SK-N-SH (cell line): ENCODE measurements around the gene MALL. TPM values are rescaled to one million over a fixed set of nuclear protein-coding genes. Genes with fewer than 3 reads are reported as not detected.

ENCODE experiments used
- CTCF ChIA-PET: fragments of 300-600, 350-600 bp; formaldehyde crosslinking; extraction: SDS; loops from one replicate; lab custom pipeline; 2021; lab: Yijun Ruan, JAX
- POLR2A ChIA-PET: fragments of 350-600 bp; sonication (Branson Sonifier 250); formaldehyde crosslinking; extraction: SDS; loops from one replicate; lab custom pipeline; 2020; ENCODE audit warnings: antibody characterized with exemption, inconsistent platforms; lab: Yijun Ruan, JAX
- DNase-seq: peaks from one replicate; pipeline ENCODE4 v3.0.0; 2012
- H2AFZ ChIP-seq: fragments of 200-600 bp; sonication (generic); 2 replicates; pipeline ENCODE4 v1.8.1; 2016; ENCODE audit warnings: antibody characterized with exemption, mild to moderate bottlenecking, low read depth
- H3F3A ChIP-seq: fragments of 200-600 bp; sonication (generic); replicated peaks from 2 replicates; pipeline ENCODE3; 2016; ENCODE audit warnings: antibody characterized with exemption, mild to moderate bottlenecking; ENCODE audit not compliant: insufficient read depth
- H3K27ac ChIP-seq, 2 experiments: fragments of 200-500 bp in 1 of 2; fragments of 200-600 bp in 1 of 2; sonication (Bioruptor generic) in 1 of 2; sonication (generic), shearing (Covaris generic) in 1 of 2; 2 replicates each; pipeline versions ENCODE4 v1.5.1 to v1.6.1; 2014 to 2016; ENCODE audit warnings: low read depth in 2 of 2, inconsistent platforms in 1 of 2, low read length in 1 of 2, mild to moderate bottlenecking in 1 of 2, mixed read lengths in 1 of 2
- H3K27me3 ChIP-seq: fragments of 200-600 bp; sonication (generic), shearing (Covaris generic); 2 replicates; pipeline ENCODE4 v1.6.1; 2016; ENCODE audit warnings: mixed run types; ENCODE audit not compliant: insufficient read depth
- H3K36me3 ChIP-seq, 2 experiments: fragments of 200-500 bp in 1 of 2; fragments of 200-600 bp in 1 of 2; sonication (Bioruptor generic) in 1 of 2; sonication (generic) in 1 of 2; replicated peaks in 1 of 2; 2 replicates each; pipeline versions ENCODE3 to v1.5.1; 2014 to 2016; ENCODE audit warnings: low read length in 1 of 2, mild to moderate bottlenecking in 1 of 2; ENCODE audit not compliant: insufficient read depth in 2 of 2, control insufficient read depth in 1 of 2
- H3K4me1 ChIP-seq, 2 experiments: fragments of 200-500 bp in 1 of 2; fragments of 200-600 bp in 1 of 2; sonication (Bioruptor generic) in 1 of 2; sonication (generic), shearing (Covaris generic) in 1 of 2; 2 replicates each; pipeline versions ENCODE4 v1.5.1 to v1.6.1; 2014 to 2016; ENCODE audit warnings: low read depth in 1 of 2, low read length in 1 of 2, mixed run types in 1 of 2; ENCODE audit not compliant: insufficient read depth in 2 of 2, control insufficient read depth in 1 of 2
- H3K4me2 ChIP-seq: fragments of 200-600 bp; sonication (generic), shearing (Covaris generic); 2 replicates; pipeline ENCODE4 v1.6.1; 2017; ENCODE audit warnings: mixed run types
- H3K4me3 ChIP-seq, 2 experiments: fragments of 200-500 bp in 1 of 2; fragments of 200-600 bp in 1 of 2; sonication (Bioruptor generic) in 1 of 2; sonication (generic), shearing (Covaris generic) in 1 of 2; 2 replicates each; pipeline versions ENCODE4 v1.5.1 to v1.8.1; 2014 to 2016; ENCODE audit warnings: low read depth in 2 of 2, inconsistent platforms in 1 of 2, low read length in 1 of 2, mild to moderate bottlenecking in 1 of 2, mixed read lengths in 1 of 2, moderate library complexity in 1 of 2
- H3K79me2 ChIP-seq: fragments of 200-600 bp; sonication (generic); 2 replicates; pipeline ENCODE4 v1.8.1; 2017; ENCODE audit warnings: mild to moderate bottlenecking; ENCODE audit not compliant: insufficient read depth
- H3K9ac ChIP-seq: fragments of 200-600 bp; sonication (generic); 2 replicates; pipeline ENCODE4 v1.6.1; 2017; ENCODE audit warnings: mixed run types
- H3K9me2 ChIP-seq: fragments of 200-600 bp; sonication (generic); 2 replicates; pipeline ENCODE4 v1.6.1; 2017; ENCODE audit warnings: mixed run types
- H3K9me3 ChIP-seq: fragments of 200-600 bp; sonication (generic); 2 replicates; pipeline ENCODE4 v1.6.1; 2017; ENCODE audit warnings: mixed run types, mild to moderate bottlenecking, moderate library complexity
- H4K20me1 ChIP-seq: fragments of 200-600 bp; sonication (generic); 2 replicates; pipeline ENCODE4 v1.6.1; 2017; ENCODE audit warnings: mild to moderate bottlenecking, mixed run types; ENCODE audit not compliant: insufficient read depth
- CTCF ChIP-seq: fragments of 200-600 bp; sonication (generic); IDR thresholded peaks from 2 replicates; pipeline ENCODE4 v1.6.1; 2017; ENCODE audit warnings: antibody characterized with exemption, mild to moderate bottlenecking, moderate library complexity
- ELF1 ChIP-seq: IDR thresholded peaks from 2 replicates; pipeline ENCODE4 v1.4.0; 2012
- FOSL2 ChIP-seq: IDR thresholded peaks from 2 replicates; pipeline ENCODE4 v1.4.0; 2012; ENCODE audit warnings: low read depth, mild to moderate bottlenecking, moderate library complexity, borderline replicate concordance
- GABPA ChIP-seq: IDR thresholded peaks from 2 replicates; pipeline ENCODE4 v1.4.0; 2012; ENCODE audit warnings: low read depth, mild to moderate bottlenecking
- IRF3 ChIP-seq: fragments of 150-350 bp; IDR thresholded peaks from 2 replicates; pipeline ENCODE4 v1.6.1; 2016; ENCODE audit warnings: mild to moderate bottlenecking, low read depth, low read length
- JUND ChIP-seq: IDR thresholded peaks from 2 replicates; pipeline ENCODE4 v1.4.0; 2012
- NFIC ChIP-seq: IDR thresholded peaks from 2 replicates; pipeline ENCODE4 v1.4.0; 2012; ENCODE audit warnings: borderline replicate concordance
- NRF1 ChIP-seq: IDR thresholded peaks from 2 replicates; pipeline ENCODE4 v1.6.1; 2012; ENCODE audit warnings: low read depth, mild to moderate bottlenecking, low read length
- RCOR1 ChIP-seq: fragments of 150-350 bp; IDR thresholded peaks from 2 replicates; pipeline ENCODE4 v1.6.1; 2017; ENCODE audit warnings: antibody characterized with exemption, low read length
- REST ChIP-seq: IDR thresholded peaks from 2 replicates; pipeline ENCODE4 v1.6.1; 2012; ENCODE audit warnings: mild to moderate bottlenecking, low read depth, low read length, moderate library complexity
- SIN3A ChIP-seq: IDR thresholded peaks from 2 replicates; pipeline ENCODE4 v1.6.1; 2012; ENCODE audit warnings: low read depth, mild to moderate bottlenecking, low read length, moderate library complexity, borderline replicate concordance
- TAF1 ChIP-seq: IDR thresholded peaks from 2 replicates; pipeline ENCODE4 v1.6.1; 2012; ENCODE audit warnings: low read depth, mild to moderate bottlenecking, low read length, moderate library complexity, borderline replicate concordance
- TCF12 ChIP-seq: IDR thresholded peaks from 2 replicates; pipeline ENCODE4 v1.4.0; 2012
- TEAD4 ChIP-seq: IDR thresholded peaks from 2 replicates; pipeline ENCODE4 v1.4.0; 2012; ENCODE audit warnings: mild to moderate bottlenecking, borderline replicate concordance; ENCODE audit not compliant: insufficient read depth
- YY1 ChIP-seq: IDR thresholded peaks from 2 replicates; pipeline ENCODE4 v1.4.0; 2012; ENCODE audit warnings: low read depth, mild to moderate bottlenecking
- ZBTB33 ChIP-seq: IDR thresholded peaks from 2 replicates; pipeline ENCODE4 v1.4.0; 2012; ENCODE audit warnings: low read depth, borderline replicate concordance
- WGBS: methylation state at CpG from one replicate; pipeline ENCODE4 v1.1.6; 2017; ENCODE audit warnings: low lambda C conversion rate; 5-methylcytosine and 5-hydroxymethylcytosine counted together
- polyA plus RNA-seq, 3 experiments: library from polyadenylated mRNA; depleted of rRNA; stranded (reverse); fragments of >200 nt; gene quantifications; 2 replicates each; pipeline ENCODE4 v1.2.3, GENCODE V29; 2012

Gene MALL
- polyA plus RNA-seq, 1 of the 3 experiments (the other 2 are of a cell fraction): 5.2 TPM

- TF ChIP-seq REST: no peak
- no peak for TF ChIP-seq JUND
- TF ChIP-seq NFIC: no peak
- TF ChIP-seq RCOR1: no peak
- TF ChIP-seq TCF12: no peak
Observed at GRCh38 chr2:110100480-110100879, 15.1 kb downstream of the MALL start (continued).

GRCh38 chr2:110099471-110100225 lies 16.0 kb downstream of the MALL start:
- Histone ChIP-seq H3K9me3 (no peaks in the 10 kb centered on the region), H3K9ac (no peak overlapping the region), H3K4me1 (peaks cover 17 to 31% of the 10 kb centered on the region in 2 experiments; a peak in 3 of 4 replicates), H3K27me3 (no peaks in the 10 kb centered on the region), H3K36me3 (no peaks in the 10 kb centered on the region), H3K4me2 (no peak overlapping the region), H3K27ac (peak overlapping the region in 1 of 2 experiments; percentile 100; a peak in 2 of 4 replicates), H3K4me3 (no peak overlapping the region), H4K20me1 (no peaks in the 10 kb centered on the region), H3K9me2 (no peaks in the 10 kb centered on the region), H3K79me2 (no peaks in the 10 kb centered on the region), H2AFZ (no peak overlapping the region), H3F3A (peaks cover 30% of the 10 kb centered on the region)
- WGBS: 83% methylated on average over 5 of the region's 10 CpGs
- TF ChIP-seq FOSL2 (no peak), ELF1 (no peak), SIN3A (no peak), ZBTB33 (no peak), YY1 (no peak), RCOR1 (no peak), GABPA (no peak), NRF1 (no peak), CTCF (no peak), TAF1 (no peak), TEAD4 (no peak), IRF3 (no peak)
- no peak for DNase-seq
- ChIA-PET POLR2A (no interaction called here), CTCF (interaction anchor here (1.6 kb wide), 1 partner anchor 58 kb away, joined by 6 read pairs; no protein-coding TSS in a partner anchor)
